ENCODE data around the gene RAP2C.
A peak's percentile ranks its signal among the peaks of the same experiment; 100 is the strongest.

Gene RAP2C

GRCh38 chrX:132219343-132219768 lies at the start of gene RAP2C:
TSS of gene RAP2C (minus strand) at chrX:132219447. CDS start at chrX:132217268, 2,179 bp downstream.
- FAIRE-seq: no peak
- TF ChIP-seq, protein P1, sequence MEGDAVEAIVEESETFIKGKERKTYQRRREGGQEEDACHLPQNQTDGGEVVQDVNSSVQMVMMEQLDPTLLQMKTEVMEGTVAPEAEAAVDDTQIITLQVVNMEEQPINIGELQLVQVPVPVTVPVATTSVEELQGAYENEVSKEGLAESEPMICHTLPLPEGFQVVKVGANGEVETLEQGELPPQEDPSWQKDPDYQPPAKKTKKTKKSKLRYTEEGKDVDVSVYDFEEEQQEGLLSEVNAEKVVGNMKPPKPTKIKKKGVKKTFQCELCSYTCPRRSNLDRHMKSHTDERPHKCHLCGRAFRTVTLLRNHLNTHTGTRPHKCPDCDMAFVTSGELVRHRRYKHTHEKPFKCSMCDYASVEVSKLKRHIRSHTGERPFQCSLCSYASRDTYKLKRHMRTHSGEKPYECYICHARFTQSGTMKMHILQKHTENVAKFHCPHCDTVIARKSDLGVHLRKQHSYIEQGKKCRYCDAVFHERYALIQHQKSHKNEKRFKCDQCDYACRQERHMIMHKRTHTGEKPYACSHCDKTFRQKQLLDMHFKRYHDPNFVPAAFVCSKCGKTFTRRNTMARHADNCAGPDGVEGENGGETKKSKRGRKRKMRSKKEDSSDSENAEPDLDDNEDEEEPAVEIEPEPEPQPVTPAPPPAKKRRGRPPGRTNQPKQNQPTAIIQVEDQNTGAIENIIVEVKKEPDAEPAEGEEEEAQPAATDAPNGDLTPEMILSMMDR (IDR thresholded peaks at IDR 0.05; ENCODE audit: insufficient read depth, missing control alignments): peak; percentile 53
- no peak for DNase-seq (ENCODE audit: insufficient read length, low spot score)

DNA sequence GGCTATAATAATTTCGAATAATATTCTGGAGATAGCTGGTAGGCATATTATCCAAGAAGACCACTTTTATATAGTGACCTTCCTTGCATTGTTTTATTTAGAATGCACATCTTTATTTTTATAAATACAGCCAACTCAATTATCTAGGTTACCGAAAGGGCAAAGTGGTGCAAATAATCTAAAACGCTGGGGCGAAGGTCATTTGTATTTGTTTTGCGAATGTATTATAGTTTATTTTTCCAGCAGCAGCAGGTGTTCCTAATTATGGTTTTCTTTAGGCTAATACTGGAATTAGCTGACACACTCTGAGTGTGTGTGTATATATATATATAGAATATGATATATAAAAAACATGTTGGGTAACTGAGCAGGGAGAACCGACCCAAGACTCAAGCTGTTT lies 48.1 kb upstream of the RAP2C start:
- FAIRE-seq (no peak), DNase-seq (ENCODE audit: insufficient read length, low spot score) (no peak)
- TF ChIP-seq, protein P1 (IDR thresholded peaks at IDR 0.05; ENCODE audit: insufficient read depth, missing control alignments): no peak

DNA sequence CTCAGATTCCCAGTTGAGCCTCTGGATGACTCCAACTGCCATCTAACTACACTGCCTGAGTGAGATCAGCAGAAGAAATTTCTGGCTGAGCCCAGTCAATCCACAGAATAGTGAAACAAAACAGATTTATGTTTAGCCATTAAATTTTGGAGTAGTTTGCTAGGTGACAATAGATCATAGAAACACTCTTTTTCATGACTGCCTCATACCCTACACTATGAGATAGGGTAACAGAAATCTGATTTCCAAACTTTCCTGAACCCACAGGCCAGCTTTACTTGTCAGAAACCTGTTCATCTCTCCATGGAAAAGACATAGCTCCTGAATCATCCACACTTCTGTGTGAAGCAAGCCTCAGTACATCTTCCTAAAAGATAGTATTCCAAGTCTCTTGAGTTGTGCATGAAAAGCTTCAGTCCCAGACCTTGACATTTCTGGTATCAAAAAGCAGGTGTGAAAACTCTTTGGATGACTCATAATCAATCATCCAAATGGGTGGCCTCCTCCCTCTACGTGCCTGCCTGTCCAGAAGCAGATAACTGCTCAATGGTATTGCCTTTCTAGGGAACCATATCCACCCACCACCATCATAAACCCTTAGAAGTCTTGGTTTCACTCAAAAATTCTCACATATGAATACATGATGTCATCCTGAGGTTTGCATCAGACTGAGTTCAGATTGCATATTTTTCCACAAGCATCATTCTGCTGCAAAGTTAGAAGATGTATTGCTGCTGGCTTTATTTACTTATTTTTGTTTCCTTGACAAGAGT lies 47.5 kb upstream of the RAP2C start:
- TF ChIP-seq, protein P1 (IDR thresholded peaks at IDR 0.05; ENCODE audit: insufficient read depth, missing control alignments): no peak
- no peak for DNase-seq (ENCODE audit: insufficient read length, low spot score)
- no peak for FAIRE-seq

GRCh38 chrX:132263127-132263526 lies 43.9 kb upstream of the RAP2C start:
- FAIRE-seq (no peak), DNase-seq (ENCODE audit: insufficient read length, low spot score) (no peak)

GRCh38 chrX:132258509-132258908 lies 39.3 kb upstream of the RAP2C start:
- TF ChIP-seq, protein P1 (IDR thresholded peaks at IDR 0.05; ENCODE audit: insufficient read depth, missing control alignments): no peak
- no peak for DNase-seq (ENCODE audit: insufficient read length, low spot score)
- no peak for FAIRE-seq

More at GRCh38 chrX:132263127-132263526, 43.9 kb upstream of the RAP2C start:
- TF ChIP-seq, protein P1 (IDR thresholded peaks at IDR 0.05; ENCODE audit: insufficient read depth, missing control alignments): no peak

DNA sequence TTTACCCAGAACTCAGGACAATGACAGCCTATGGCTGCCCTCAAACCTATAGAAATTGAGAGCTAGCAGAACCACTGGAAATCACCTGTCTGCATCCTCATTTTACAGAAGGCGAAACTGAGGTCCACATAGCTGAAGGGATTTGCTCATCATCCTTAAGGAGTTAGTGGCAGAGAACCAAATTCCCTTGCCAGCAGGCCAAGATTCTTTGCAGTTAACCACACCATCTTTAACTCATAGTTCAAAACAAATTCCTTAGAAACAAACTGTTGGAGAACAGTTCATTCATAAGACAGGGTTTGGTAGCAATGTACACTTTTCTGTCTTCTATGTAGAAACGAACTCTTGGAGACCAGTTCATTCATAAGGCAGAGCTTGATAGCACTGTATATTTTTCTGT lies 37.9 kb upstream of the RAP2C start:
- DNase-seq (ENCODE audit: insufficient read length, low spot score) (no peak), FAIRE-seq (no peak)
- TF ChIP-seq, protein P1 (IDR thresholded peaks at IDR 0.05; ENCODE audit: insufficient read depth, missing control alignments): no peak

DNA sequence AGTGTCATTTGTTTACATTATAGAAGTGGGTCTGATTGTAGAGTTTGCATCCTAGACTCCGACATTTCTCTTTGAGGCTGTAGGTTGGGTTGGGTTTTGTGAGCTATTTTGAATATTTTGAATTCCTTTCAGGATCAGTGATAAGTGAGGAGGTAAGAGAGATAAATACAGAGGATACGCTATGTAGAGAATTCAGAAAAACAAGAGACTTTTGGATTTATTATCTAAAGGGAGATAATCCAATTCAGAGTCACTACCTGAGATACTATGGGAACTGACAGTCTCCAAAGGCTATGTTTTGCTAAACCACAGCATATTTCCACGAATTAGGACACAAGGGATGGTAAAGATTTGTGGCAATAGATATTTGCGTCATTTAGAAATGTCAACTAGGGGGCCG lies 16.9 kb upstream of the RAP2C start:
- DNase-seq (ENCODE audit: insufficient read length, low spot score): no peak
- FAIRE-seq: no peak
- TF ChIP-seq, protein P1 (IDR thresholded peaks at IDR 0.05; ENCODE audit: insufficient read depth, missing control alignments): no peak

Measured in D721Med (cell line).